IMR-90 (cell line): Measurements from ENCODE around the gene SYCP1. TPM values are rescaled to one million over a fixed set of nuclear protein-coding genes. Genes with fewer than 3 reads are reported as not detected.

Experiments used
- ATAC-seq: fragments of 200-7000 bp; cut with Tn5 transposase; 2 replicates; pipeline ENCODE4 v1.9.1; 2020; ENCODE audit warnings: low read depth, mild to moderate bottlenecking, moderate library complexity
- BruUV-seq: library from RNA; stranded (reverse); fragments of 400-500 nt; replicated peaks from 2 replicates; lab custom pipeline; 2021; lab: Mats Ljungman, UMichigan
- CTCF ChIA-PET: fragments of 300-600 bp; formaldehyde crosslinking; extraction: SDS; loops from one replicate; lab custom pipeline; 2021; ENCODE audit warnings: antibody characterized with exemption; lab: Yijun Ruan, JAX
- POLR2A ChIA-PET: fragments of 300-600 bp; sonication (Branson Sonifier 250); formaldehyde crosslinking; loops from one replicate; lab custom pipeline; 2022; ENCODE audit warnings: antibody characterized with exemption; ENCODE audit not compliant: unreplicated experiment; lab: Charles Lee
- DNase-seq: peaks from one replicate; pipeline ENCODE4 v3.0.0; 2013
- H2AFZ ChIP-seq: replicated peaks from 2 replicates; pipeline ENCODE3; 2013; ENCODE audit warnings: low read length, mild to moderate bottlenecking; ENCODE audit not compliant: poor library complexity
- H2AK5ac ChIP-seq: 2 replicates; pipeline ENCODE4 v1.6.1; 2013; ENCODE audit warnings: low read depth, low read length, inconsistent platforms
- H2AK9ac ChIP-seq: replicated peaks from 2 replicates; pipeline ENCODE3; 2013; ENCODE audit warnings: mild to moderate bottlenecking, low read depth, low read length, moderate library complexity; ENCODE audit not compliant: poor library complexity
- H2BK120ac ChIP-seq: 2 replicates; pipeline ENCODE4 v1.6.1; 2013; ENCODE audit warnings: low read depth, low read length, inconsistent platforms
- H2BK15ac ChIP-seq: 3 replicates; pipeline ENCODE4 v1.6.1; 2013; ENCODE audit warnings: low read depth, low read length, inconsistent platforms
- H2BK20ac ChIP-seq: 2 replicates; pipeline ENCODE4 v1.6.1; 2013; ENCODE audit warnings: low read depth, mild to moderate bottlenecking, inconsistent platforms, low read length, moderate library complexity
- H2BK5ac ChIP-seq: 2 replicates; pipeline ENCODE4 v1.6.1; 2013; ENCODE audit warnings: mild to moderate bottlenecking, low read depth, low read length, inconsistent platforms; ENCODE audit not compliant: poor library complexity, severe bottlenecking
- H3K14ac ChIP-seq: replicated peaks from 2 replicates; pipeline ENCODE4 v1.6.1; 2013; ENCODE audit warnings: low read depth, low read length, inconsistent platforms
- H3K18ac ChIP-seq: 2 replicates; pipeline ENCODE4 v1.6.1; 2013; ENCODE audit warnings: low read depth, low read length, control low read depth
- H3K23ac ChIP-seq: 2 replicates; pipeline ENCODE4 v1.6.1; 2013; ENCODE audit warnings: low read depth, low read length, inconsistent platforms
- H3K27ac ChIP-seq: 2 replicates; pipeline ENCODE4 v1.5.1; 2013; ENCODE audit warnings: mild to moderate bottlenecking, control low read depth, low read length; ENCODE audit not compliant: insufficient read depth
- H3K27me3 ChIP-seq: 2 replicates; pipeline ENCODE4 v1.6.1; 2013; ENCODE audit warnings: low read length; ENCODE audit not compliant: control insufficient read depth, insufficient read depth
- H3K36me3 ChIP-seq: 2 replicates; pipeline ENCODE4 v1.6.1; 2013; ENCODE audit warnings: low read length, mixed read lengths; ENCODE audit not compliant: control insufficient read depth, insufficient read depth
- H3K4ac ChIP-seq: 2 replicates; pipeline ENCODE4 v1.6.1; 2013; ENCODE audit warnings: low read depth, low read length, inconsistent platforms
- H3K4me1 ChIP-seq: 2 replicates; pipeline ENCODE4 v1.6.1; 2013; ENCODE audit warnings: low read length, mixed read lengths; ENCODE audit not compliant: control insufficient read depth, insufficient read depth
- H3K4me2 ChIP-seq: 2 replicates; pipeline ENCODE4 v1.6.1; 2013; ENCODE audit warnings: low read depth, mild to moderate bottlenecking, control low read depth, low read length, moderate library complexity
- H3K4me3 ChIP-seq: 2 replicates; pipeline ENCODE4 v1.5.1; 2013; ENCODE audit warnings: low read depth, mild to moderate bottlenecking, control low read depth, low read length, moderate library complexity; ENCODE audit not compliant: insufficient read depth
- H3K56ac ChIP-seq: 2 replicates; pipeline ENCODE4 v1.6.1; 2013; ENCODE audit warnings: low read length, inconsistent platforms; ENCODE audit not compliant: insufficient read depth; ENCODE audit errors: extremely low read depth
- H3K79me1 ChIP-seq, 2 experiments: 2 replicates each; pipeline ENCODE4 v1.6.1; 2013; ENCODE audit warnings: low read length in 2 of 2, inconsistent platforms in 1 of 2, low read depth in 1 of 2
- H3K9ac ChIP-seq: 2 replicates; pipeline ENCODE4 v1.6.1; 2013; ENCODE audit warnings: low read depth, low read length, control low read depth
- H3K9me1 ChIP-seq: 2 replicates; pipeline ENCODE4 v1.6.1; 2013; ENCODE audit warnings: low read length, inconsistent platforms; ENCODE audit not compliant: insufficient read depth
- H3K9me3 ChIP-seq: 2 replicates; pipeline ENCODE4 v1.6.1; 2013; ENCODE audit warnings: low read length; ENCODE audit not compliant: control insufficient read depth, insufficient read depth
- H4K20me1 ChIP-seq: 2 replicates; pipeline ENCODE4 v1.6.1; 2013; ENCODE audit warnings: low read length, inconsistent platforms; ENCODE audit not compliant: insufficient read depth
- H4K5ac ChIP-seq: 2 replicates; pipeline ENCODE4 v1.6.1; 2013; ENCODE audit warnings: mild to moderate bottlenecking, low read depth, low read length, control low read depth
- H4K8ac ChIP-seq, 2 experiments: 2 replicates each; pipeline ENCODE4 v1.6.1; 2013; ENCODE audit warnings: low read depth in 2 of 2, low read length in 2 of 2, control low read depth in 1 of 2, inconsistent platforms in 1 of 2
- H4K91ac ChIP-seq: 2 replicates; pipeline ENCODE4 v1.6.1; 2013; ENCODE audit warnings: low read depth, low read length, inconsistent platforms; ENCODE audit not compliant: insufficient read depth
- CEBPB ChIP-seq: IDR thresholded peaks from 2 replicates; pipeline ENCODE4 v1.6.1; 2012; ENCODE audit warnings: low read depth, low read length, improper control_type of control experiment
- CTCF ChIP-seq: conservative IDR thresholded peaks from 2 replicates; pipeline ENCODE4 v1.5.1; 2012; ENCODE audit warnings: mild to moderate bottlenecking, low read depth, low read length, improper control_type of control experiment
- ELK1 ChIP-seq: fragments of 150-350 bp; IDR thresholded peaks from 2 replicates; pipeline ENCODE4 v1.6.1; 2016; ENCODE audit warnings: low read depth, mild to moderate bottlenecking, low read length, moderate library complexity, borderline replicate concordance
- MAFK ChIP-seq: IDR thresholded peaks from 2 replicates; pipeline ENCODE4 v1.6.1; 2012; ENCODE audit warnings: low read depth, low read length, improper control_type of control experiment
- NFE2L2 ChIP-seq: fragments of 150-350 bp; IDR thresholded peaks from 2 replicates; pipeline ENCODE4 v1.6.1; 2016; ENCODE audit warnings: low read depth, mild to moderate bottlenecking, low read length
- POLR2A ChIP-seq: IDR thresholded peaks from 2 replicates; pipeline ENCODE4 v1.6.1; 2012; ENCODE audit warnings: mild to moderate bottlenecking, low read depth, low read length
- RAD21 ChIP-seq: IDR thresholded peaks from 2 replicates; pipeline ENCODE4 v1.6.1; 2012; ENCODE audit warnings: low read length, improper control_type of control experiment
- RFX5 ChIP-seq: IDR thresholded peaks from 2 replicates; pipeline ENCODE4 v1.8.0; 2012; ENCODE audit warnings: low read depth, mild to moderate bottlenecking, low read length, moderate library complexity
- SMC3 ChIP-seq: fragments of 150-350 bp; IDR thresholded peaks from 2 replicates; pipeline ENCODE4 v1.6.1; 2016; ENCODE audit warnings: low read depth, mild to moderate bottlenecking, antibody characterized with exemption, low read length, moderate library complexity
- dilution Hi-C: fragments of 300-500 bp; cut with HindIII; formaldehyde crosslinking; loops from one replicate; pipeline ENCODE4 v1.14.3; 2018; ENCODE audit warnings: low sequenced_read_pairs; ENCODE audit not compliant: unreplicated experiment
- in situ Hi-C: fragments of 300-500 bp; cut with MboI; formaldehyde crosslinking; loops from 3 replicates; pipeline ENCODE4 v1.14.3; 2019; ENCODE audit warnings: low sequenced_read_pairs, inconsistent platforms, mixed read lengths
- intact Hi-C: fragments of 100-400 bp; cut with micrococcal nuclease; formaldehyde crosslinking; loops from 2 replicates; pipeline ENCODE4 v1.10.0; 2022
- polyA plus RNA-seq, 3 experiments: library from polyadenylated mRNA; depleted of rRNA; stranded (reverse); fragments of >200 nt; gene quantifications; 2 replicates each; pipeline ENCODE4 v1.2.3, GENCODE V29; 2012; ENCODE audit warnings: low replicate concordance in 1 of 3
- total RNA-seq: library from RNA; depleted of rRNA; stranded (reverse); fragments of >200 nt; gene quantifications from 2 replicates; pipeline ENCODE4 v1.2.3, GENCODE V29; 2012

Gene SYCP1
- total and polyA plus RNA-seq, 2 of the 4 experiments (the other 2 are of a cell fraction): not detected

- Histone ChIP-seq H3K18ac (no peak overlapping the region), H4K8ac (no peak overlapping the region), H2AK5ac (no peak overlapping the region), H2BK20ac (no peak overlapping the region), H3K9me1 (no peaks in the 10 kb centered on the region), H2BK5ac (no peak overlapping the region), H4K20me1 (no peaks in the 10 kb centered on the region), H3K27me3 (no peaks in the 10 kb centered on the region), H3K27ac (no peak overlapping the region), H4K91ac (no peak overlapping the region), H2BK120ac (no peak overlapping the region), H3K4me3 (no peak overlapping the region), H3K14ac (no peak overlapping the region), H3K36me3 (no peaks in the 10 kb centered on the region), H3K9me3 (no peaks in the 10 kb centered on the region), H3K9ac (no peak overlapping the region), H2AK9ac (no peak overlapping the region), H2AFZ (no peak overlapping the region), H3K23ac (no peak overlapping the region), H2BK15ac (no peak overlapping the region), H3K4me2 (no peak overlapping the region), H3K79me1 (no peaks in the 10 kb centered on the region), H4K5ac (no peak overlapping the region), H3K4me1 (no peaks in the 10 kb centered on the region), H3K4ac (no peak overlapping the region), H3K56ac (no peak overlapping the region)
- no peak for ATAC-seq
- CTCF ChIA-PET: no interaction called here
- TF ChIP-seq RFX5 (no peak), CEBPB (no peak), MAFK (no peak), RAD21 (no peak), NFE2L2 (no peak), POLR2A (no peak), CTCF (no peak), SMC3 (no peak), ELK1 (no peak)
- POLR2A ChIA-PET: no interaction called here
- dilution Hi-C loops (no loop called here), intact Hi-C loops (no loop called here), in situ Hi-C loops (no loop called here)
- no TSS peak for BruUV-seq
- no peak for DNase-seq
Observed at GRCh38 chr1:114997510-114998289, 143.0 kb downstream of the SYCP1 start.
